Skin epidermis (tissue), 12 donors: ENCODE results near the gene SYNDIG1.

Experiments
- H3K27ac ChIP-seq, 21 experiments: fragments of 200-600 bp; sonication (generic) in 11 of 21; one replicate each; pipeline ENCODE4 v1.5.0; 2020; ENCODE audit warnings: mild to moderate bottlenecking in 3 of 21, inconsistent platforms in 2 of 21, moderate library complexity in 2 of 21
- H3K4me3 ChIP-seq, 7 experiments: fragments of 200-600 bp; sonication (generic) in 2 of 7; one replicate each; pipeline ENCODE4 v1.5.0; 2020; ENCODE audit warnings: inconsistent platforms in 2 of 7, mild to moderate bottlenecking in 2 of 7, moderate library complexity in 1 of 7

The SYNDIG1 gene

GRCh38 chr20:24469116-24469893 lies at the start of gene SYNDIG1:
Gene SYNDIG1 (plus strand): TSS chr20:24469629. CDS start chr20:24543098, 73,469 bp downstream.
- Histone ChIP-seq H3K27ac (peak within 1 kb of the TSS in 4 of 21 experiments; percentile 5 to 57 (median 18)), H3K4me3 (peak within 1 kb of the TSS; percentile 19 to 40 (median 30))

GRCh38 chr20:24419786-24420185 lies 49.6 kb upstream of the SYNDIG1 start:
- no peak overlapping the region for H3K27ac ChIP-seq
- H3K4me3 ChIP-seq, result no peak overlapping the region

GRCh38 chr20:24420567-24420966 lies 48.9 kb upstream of the SYNDIG1 start:
- H3K27ac ChIP-seq, result no peak overlapping the region

GRCh38 chr20:24421071-24421470 lies 48.4 kb upstream of the SYNDIG1 start:
- H3K4me3 ChIP-seq, result no peak overlapping the region
- no peak overlapping the region for H3K27ac ChIP-seq

More at GRCh38 chr20:24420567-24420966, 48.9 kb upstream of the SYNDIG1 start:
- H3K4me3 ChIP-seq, result no peak overlapping the region

GRCh38 chr20:24422091-24422760 lies 47.2 kb upstream of the SYNDIG1 start:
- Histone ChIP-seq H3K4me3 (no peak overlapping the region), H3K27ac (no peak overlapping the region)

- Histone ChIP-seq H3K27ac (no peak overlapping the region), H3K4me3 (no peak overlapping the region)
Observed at GRCh38 chr20:24423390-24424313, 45.8 kb upstream of the SYNDIG1 start.

- H3K4me3 ChIP-seq, result no peak overlapping the region
- H3K27ac ChIP-seq, result no peak overlapping the region
Observed at GRCh38 chr20:24425523-24426135, 43.8 kb upstream of the SYNDIG1 start.

- H3K4me3 ChIP-seq, result no peak overlapping the region
- H3K27ac ChIP-seq, result no peak overlapping the region
Observed at GRCh38 chr20:24431279-24432045, 38.0 kb upstream of the SYNDIG1 start.

- no peak overlapping the region for H3K27ac ChIP-seq
- no peak overlapping the region for H3K4me3 ChIP-seq
Observed at GRCh38 chr20:24432046-24432442, 37.4 kb upstream of the SYNDIG1 start.

- Histone ChIP-seq H3K4me3 (no peak overlapping the region), H3K27ac (no peak overlapping the region)
Observed at GRCh38 chr20:24436160-24436559, 33.3 kb upstream of the SYNDIG1 start.

- Histone ChIP-seq H3K4me3 (no peak overlapping the region), H3K27ac (no peak overlapping the region)
Observed at GRCh38 chr20:24437196-24438082, 32.0 kb upstream of the SYNDIG1 start.

GRCh38 chr20:24438331-24438730 lies 31.1 kb upstream of the SYNDIG1 start:
- Histone ChIP-seq H3K27ac (no peak overlapping the region), H3K4me3 (no peak overlapping the region)

- no peak overlapping the region for H3K4me3 ChIP-seq
- no peak overlapping the region for H3K27ac ChIP-seq
Observed at GRCh38 chr20:24439737-24440387, 29.6 kb upstream of the SYNDIG1 start.

- Histone ChIP-seq H3K27ac (no peak overlapping the region), H3K4me3 (no peak overlapping the region)
Observed at GRCh38 chr20:24441661-24442060, 27.8 kb upstream of the SYNDIG1 start.

- Histone ChIP-seq H3K27ac (no peak overlapping the region), H3K4me3 (no peak overlapping the region)
Observed at GRCh38 chr20:24442909-24443308, 26.5 kb upstream of the SYNDIG1 start.

GRCh38 chr20:24443436-24443835 lies 26.0 kb upstream of the SYNDIG1 start:
- H3K27ac ChIP-seq, result no peak overlapping the region
- H3K4me3 ChIP-seq, result no peak overlapping the region

- H3K4me3 ChIP-seq, result no peak overlapping the region
- no peak overlapping the region for H3K27ac ChIP-seq
Observed at GRCh38 chr20:24444526-24445190, 24.8 kb upstream of the SYNDIG1 start.
